Activated T-helper 17 cell treated with anti-CD3 and anti-CD28 coated beads, Interleukin-2, amount 50 U/mL, for 72 hours (primary cell): ENCODE results near the gene ANKRD45. TPM values are rescaled to one million over a fixed set of nuclear protein-coding genes. Genes with fewer than 3 reads are reported as not detected.
"Not testable (repeated sequence)": the region's sequence is repeated elsewhere in the genome, so short reads cannot be mapped to it uniquely, and the experiment has no call there.

Source experiments
- ATAC-seq: fragments of 150-1000 bp; cut with Tn5 transposase; replicated peaks from 2 replicates; pipeline ENCODE4 v1.10.0; 2021; ENCODE audit warnings: mild to moderate bottlenecking, moderate library complexity
- H3K27ac Mint-ChIP-seq: one replicate; pipeline ENCODE4 v1.8.0; 2022; ENCODE audit warnings: mixed read lengths
- H3K27me3 Mint-ChIP-seq: one replicate; pipeline ENCODE4 v1.8.0; 2022; ENCODE audit warnings: mixed read lengths
- H3K36me3 Mint-ChIP-seq: one replicate; pipeline ENCODE4 v1.8.0; 2022; ENCODE audit warnings: low read depth, mild to moderate bottlenecking, mixed read lengths
- H3K4me1 Mint-ChIP-seq: one replicate; pipeline ENCODE4 v1.8.0; 2022; ENCODE audit warnings: mixed read lengths
- H3K4me3 Mint-ChIP-seq: one replicate; pipeline ENCODE4 v1.8.0; 2022; ENCODE audit warnings: mild to moderate bottlenecking, mixed read lengths
- H3K9me3 Mint-ChIP-seq: one replicate; pipeline ENCODE4 v1.8.0; 2022; ENCODE audit warnings: mixed read lengths
- total RNA-seq, 2 donors: library from RNA; stranded (reverse); gene quantifications; one replicate each; pipeline ENCODE4 v1.2.3, GENCODE V29; 2022

ANKRD45 gene
- total RNA-seq, 2 donors from 2014 or later: not detected

DNA sequence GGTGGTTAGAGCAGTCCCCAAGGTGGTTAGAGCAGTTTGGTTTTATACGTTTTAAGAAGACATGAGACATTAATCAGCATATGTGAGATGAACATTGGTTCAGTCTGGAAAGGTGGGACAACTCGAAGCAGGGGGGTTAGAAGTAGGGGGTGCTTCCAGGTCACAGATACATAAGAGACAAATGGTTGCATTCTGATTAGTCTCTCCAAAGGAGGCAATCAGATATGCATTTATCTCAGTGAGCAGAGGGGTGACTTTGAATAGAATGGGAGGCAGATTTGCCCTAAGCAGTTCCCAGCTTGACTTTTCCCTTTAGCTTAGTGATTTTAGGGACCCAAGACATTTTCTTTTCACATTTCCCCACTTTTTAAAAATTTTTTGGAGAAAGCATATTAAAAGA is 4.8 kb upstream of the ANKRD45 start:
- not testable (repeated sequence) for H3K4me1 Mint-ChIP-seq, H3K9me3 Mint-ChIP-seq, H3K27ac Mint-ChIP-seq, H3K4me3 Mint-ChIP-seq, ATAC-seq, H3K36me3 Mint-ChIP-seq
- peaks cover 22% of the 10 kb centered on the region for H3K27me3 Mint-ChIP-seq

DNA sequence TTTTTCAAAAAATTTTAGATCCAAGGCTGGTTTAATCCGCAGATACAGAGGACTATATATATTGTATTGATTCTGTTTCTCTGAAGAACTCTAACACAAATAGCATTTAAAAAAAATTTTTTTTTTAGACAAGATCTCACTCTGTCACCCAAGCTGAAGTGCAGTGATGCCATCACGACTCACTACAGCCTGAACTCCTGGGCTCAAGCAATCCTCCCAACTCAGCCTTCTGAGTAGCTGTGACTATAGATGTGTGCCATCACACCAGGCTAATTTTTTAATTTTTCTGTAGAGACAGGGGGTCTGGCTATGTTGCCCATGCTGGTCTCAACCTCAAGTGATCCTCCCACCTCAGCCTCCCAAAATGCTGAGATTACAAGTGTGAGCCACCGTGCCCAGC is 3.0 kb downstream of the ANKRD45 start:
- H3K4me1 Mint-ChIP-seq: no peaks in the 10 kb centered on the region
- no peak for ATAC-seq
- H3K4me3 Mint-ChIP-seq: no peak overlapping the region

DNA sequence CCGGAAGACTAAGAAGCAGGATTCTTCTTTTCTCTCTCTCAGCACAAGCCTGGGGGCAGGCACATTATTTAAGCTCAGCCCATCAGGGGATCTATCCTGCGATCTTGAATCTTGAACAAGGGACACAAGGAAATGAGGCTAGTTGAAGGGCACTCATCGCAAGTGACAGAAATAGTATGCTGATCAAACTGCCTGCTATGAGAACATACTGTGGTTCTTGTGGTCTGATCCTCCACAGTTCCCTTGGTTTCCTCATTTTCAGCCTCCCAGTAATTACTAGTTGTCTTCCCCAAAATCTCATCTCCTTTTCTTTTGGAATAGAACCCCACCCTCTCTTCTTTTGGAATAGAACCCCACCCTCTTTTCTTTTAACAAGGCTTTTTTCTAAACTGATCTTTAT is 6.5 kb downstream of the ANKRD45 start:
- H3K4me1 Mint-ChIP-seq: no peaks in the 10 kb centered on the region
- no peak overlapping the region for H3K4me3 Mint-ChIP-seq
- H3K27me3 Mint-ChIP-seq: peaks cover 5% of the 10 kb centered on the region
- no peak overlapping the region for H3K27ac Mint-ChIP-seq
- no peaks in the 10 kb centered on the region for H3K36me3 Mint-ChIP-seq
- ATAC-seq: no peak
- no peaks in the 10 kb centered on the region for H3K9me3 Mint-ChIP-seq

More for the DNA sequence above, 3.0 kb downstream of the ANKRD45 start:
- H3K9me3 Mint-ChIP-seq: no peaks in the 10 kb centered on the region
- no peaks in the 10 kb centered on the region for H3K36me3 Mint-ChIP-seq
- H3K27me3 Mint-ChIP-seq: peaks cover 24% of the 10 kb centered on the region
- no peak overlapping the region for H3K27ac Mint-ChIP-seq

DNA sequence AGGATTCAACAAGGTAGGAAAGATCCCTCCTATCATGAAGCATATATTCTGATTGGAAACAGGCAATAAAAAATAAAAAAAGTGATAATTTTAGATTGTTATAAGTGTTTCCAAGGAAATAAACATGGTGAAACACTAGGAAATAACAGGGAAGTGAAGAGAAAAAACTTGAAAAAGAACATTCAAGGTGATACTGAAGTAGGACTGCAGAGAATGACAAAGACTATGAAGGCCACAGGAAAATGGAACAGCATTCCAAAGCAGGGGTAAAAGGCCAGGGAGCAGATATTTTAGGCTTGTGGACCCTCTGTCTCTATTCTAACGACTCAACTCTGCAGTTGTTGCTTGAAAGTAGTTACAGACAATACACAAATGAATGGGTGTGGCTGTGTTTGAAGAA is 7.9 kb downstream of the ANKRD45 start:
- Mint-ChIP-seq H3K9me3 (no peaks in the 10 kb centered on the region), H3K36me3 (no peaks in the 10 kb centered on the region), H3K4me3 (no peak overlapping the region), H3K27me3 (no peaks in the 10 kb centered on the region), H3K4me1 (no peaks in the 10 kb centered on the region), H3K27ac (no peak overlapping the region)
- no peak for ATAC-seq

DNA sequence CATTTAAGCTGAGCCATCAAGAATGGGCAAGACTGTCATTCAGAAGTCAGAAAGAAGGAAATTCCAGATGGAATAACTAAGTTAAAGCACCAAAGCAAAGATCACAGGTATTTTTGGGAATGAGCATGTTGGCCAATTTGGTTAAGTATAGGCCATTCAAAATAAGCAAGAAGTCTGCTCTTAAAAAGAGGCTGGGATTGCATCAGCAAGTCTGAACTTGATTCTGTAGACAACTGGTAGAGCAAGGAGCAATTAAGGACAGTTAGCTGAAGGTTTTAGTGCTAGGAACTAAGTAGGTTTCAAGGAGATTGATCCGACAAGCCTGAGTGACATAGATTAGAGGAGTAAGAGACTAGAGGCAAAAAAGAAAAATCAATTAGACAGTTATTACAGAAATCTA is 8.4 kb downstream of the ANKRD45 start:
- H3K36me3 Mint-ChIP-seq: no peaks in the 10 kb centered on the region
- peaks cover 3% of the 10 kb centered on the region for H3K9me3 Mint-ChIP-seq
- no peaks in the 10 kb centered on the region for H3K4me1 Mint-ChIP-seq
- H3K27ac Mint-ChIP-seq: no peak overlapping the region
- no peak overlapping the region for H3K4me3 Mint-ChIP-seq
- H3K27me3 Mint-ChIP-seq: no peaks in the 10 kb centered on the region
- no peak for ATAC-seq

DNA sequence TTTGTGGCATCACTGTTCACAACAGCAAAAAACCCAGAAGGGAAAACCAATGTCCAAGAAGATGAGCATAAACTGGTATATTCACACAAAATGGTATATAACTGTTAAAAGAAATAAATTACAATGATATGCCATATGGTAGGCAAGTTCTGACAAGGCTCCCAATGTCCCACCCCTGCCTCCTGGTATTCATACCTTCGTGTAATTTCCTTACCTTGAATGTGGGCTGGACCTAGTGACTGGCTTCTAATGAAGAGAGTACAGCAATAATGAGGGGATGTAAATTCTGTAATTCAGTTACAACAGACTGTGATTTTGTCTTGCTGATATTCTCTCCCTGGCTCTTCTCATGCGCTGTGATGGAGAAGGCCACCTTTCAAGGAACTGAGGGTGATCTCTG is 9.3 kb downstream of the ANKRD45 start:
- ATAC-seq: no peak
- Mint-ChIP-seq H3K4me3 (no peak overlapping the region), H3K27me3 (no peaks in the 10 kb centered on the region), H3K27ac (no peak overlapping the region), H3K9me3 (peaks cover 3% of the 10 kb centered on the region), H3K4me1 (no peaks in the 10 kb centered on the region), H3K36me3 (no peaks in the 10 kb centered on the region)

DNA sequence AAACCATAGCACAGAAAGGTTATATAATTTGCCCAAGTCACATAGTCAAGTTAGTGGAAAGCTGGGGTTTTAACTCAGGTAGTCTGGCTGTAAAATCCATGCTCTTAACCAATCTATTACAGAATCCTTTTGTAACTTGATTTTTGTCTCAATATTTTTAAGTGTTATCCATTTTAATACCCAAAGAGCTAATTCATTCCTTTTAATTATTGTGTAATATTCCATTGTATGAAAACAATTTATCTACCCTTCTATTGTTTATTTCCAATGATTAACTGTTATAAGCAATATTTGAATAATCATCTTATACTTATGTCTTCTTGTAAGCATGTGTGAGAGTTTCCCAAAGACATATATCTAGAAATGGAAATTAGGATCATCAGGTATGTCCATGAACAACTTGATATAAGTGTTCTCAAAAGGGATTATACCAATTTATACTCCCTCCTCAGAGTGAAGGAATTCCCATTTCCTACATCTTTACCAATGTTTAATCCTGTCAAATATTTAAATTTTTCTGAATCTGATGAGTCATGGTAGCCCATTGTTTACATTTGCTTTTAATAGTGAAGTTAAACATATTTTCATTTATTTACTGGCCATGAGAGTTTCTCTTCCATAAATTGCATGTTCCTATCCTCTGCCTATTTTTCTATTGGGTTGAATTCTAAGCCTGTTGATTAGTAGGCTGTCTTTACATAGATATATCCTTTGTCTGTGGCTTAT is 20.6 kb downstream of the ANKRD45 start:
- Mint-ChIP-seq H3K4me1 (no peaks in the 10 kb centered on the region), H3K27ac (no peak overlapping the region), H3K4me3 (no peak overlapping the region), H3K27me3 (peaks cover 6% of the 10 kb centered on the region), H3K36me3 (no peaks in the 10 kb centered on the region), H3K9me3 (no peaks in the 10 kb centered on the region)
- ATAC-seq: no peak

DNA sequence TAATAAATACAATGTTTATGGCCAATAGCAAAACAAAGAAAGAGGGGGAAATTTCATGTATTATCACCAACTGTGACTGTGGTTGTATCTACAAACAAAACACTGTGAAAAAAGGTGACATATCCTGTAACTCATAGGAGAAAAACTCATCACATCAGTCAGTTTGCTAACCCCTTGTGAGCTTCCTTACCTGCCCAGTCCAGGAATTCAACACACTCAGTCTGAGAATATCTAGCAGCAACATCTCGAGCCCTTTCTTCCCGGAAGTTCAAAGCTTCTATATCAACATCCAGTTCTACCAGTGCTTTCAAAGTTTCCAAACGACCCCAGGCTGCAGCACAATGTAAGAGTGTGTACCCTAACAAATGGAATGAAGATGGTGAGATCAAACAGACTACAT is 23.0 kb downstream of the ANKRD45 start:
- Mint-ChIP-seq H3K4me3 (no peak overlapping the region), H3K27ac (no peak overlapping the region), H3K9me3 (no peaks in the 10 kb centered on the region), H3K27me3 (no peaks in the 10 kb centered on the region), H3K36me3 (no peaks in the 10 kb centered on the region), H3K4me1 (no peaks in the 10 kb centered on the region)
- ATAC-seq: no peak

DNA sequence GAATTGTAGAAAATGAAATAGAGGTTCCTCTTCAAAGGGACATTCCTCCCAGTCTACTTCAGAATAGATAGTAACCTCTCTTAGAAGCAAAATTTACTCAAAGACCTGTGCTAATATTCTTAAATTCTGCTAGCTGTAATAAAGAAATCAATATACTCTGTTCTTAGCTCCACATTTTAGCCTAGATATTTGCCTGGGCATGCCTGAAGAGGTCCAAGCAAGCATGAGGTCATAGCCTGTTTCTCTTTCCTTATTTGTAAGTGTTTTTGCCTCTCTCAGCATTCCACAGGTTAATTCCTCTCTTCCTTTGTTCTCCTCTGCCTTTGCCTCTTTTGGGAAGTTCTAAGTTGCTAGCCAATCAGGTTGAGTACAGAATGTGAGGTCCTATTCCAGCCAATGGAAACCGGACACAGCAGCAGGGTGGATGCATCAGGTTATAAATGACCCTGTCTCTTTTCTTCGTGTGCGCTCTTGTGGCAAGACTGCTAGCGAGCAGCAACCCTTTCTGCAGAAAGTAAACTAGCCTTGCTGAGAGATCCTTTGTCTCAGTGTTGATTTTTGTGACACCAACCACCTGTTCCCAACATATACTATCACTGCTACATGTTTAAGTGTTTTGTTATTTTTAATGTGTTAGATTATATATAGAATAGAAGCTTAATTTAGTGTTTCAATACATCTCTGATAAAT is 27.1 kb downstream of the ANKRD45 start:
- not testable (repeated sequence) for H3K9me3 Mint-ChIP-seq, H3K27me3 Mint-ChIP-seq, H3K36me3 Mint-ChIP-seq, H3K4me1 Mint-ChIP-seq, ATAC-seq, H3K4me3 Mint-ChIP-seq
- H3K27ac Mint-ChIP-seq: peak overlapping the region; percentile 52

DNA sequence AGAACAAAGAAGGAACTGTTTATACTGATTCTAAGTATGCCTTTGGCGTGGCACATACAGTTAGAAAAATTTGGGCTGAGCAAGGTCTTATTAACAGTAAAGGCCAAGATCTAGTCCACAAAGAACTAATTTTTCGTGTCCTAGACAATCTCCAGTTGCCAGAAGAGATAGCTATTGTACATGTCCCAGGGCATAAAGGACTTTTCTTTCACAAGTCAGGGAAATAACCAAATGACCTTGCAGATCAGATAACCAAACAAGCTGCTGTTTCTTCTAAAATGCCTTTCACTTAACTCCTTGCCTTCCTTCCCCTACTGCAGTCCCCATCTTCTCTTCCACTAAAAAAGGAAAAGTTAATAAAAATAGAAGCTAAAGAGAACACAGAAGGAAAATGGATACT is 30.5 kb downstream of the ANKRD45 start:
- no peak overlapping the region for H3K4me3 Mint-ChIP-seq
- no peak for ATAC-seq
- no peaks in the 10 kb centered on the region for H3K27me3 Mint-ChIP-seq
- H3K27ac Mint-ChIP-seq: no peak overlapping the region
- H3K9me3 Mint-ChIP-seq: peaks cover 11% of the 10 kb centered on the region
- no peaks in the 10 kb centered on the region for H3K4me1 Mint-ChIP-seq
- no peaks in the 10 kb centered on the region for H3K36me3 Mint-ChIP-seq

DNA sequence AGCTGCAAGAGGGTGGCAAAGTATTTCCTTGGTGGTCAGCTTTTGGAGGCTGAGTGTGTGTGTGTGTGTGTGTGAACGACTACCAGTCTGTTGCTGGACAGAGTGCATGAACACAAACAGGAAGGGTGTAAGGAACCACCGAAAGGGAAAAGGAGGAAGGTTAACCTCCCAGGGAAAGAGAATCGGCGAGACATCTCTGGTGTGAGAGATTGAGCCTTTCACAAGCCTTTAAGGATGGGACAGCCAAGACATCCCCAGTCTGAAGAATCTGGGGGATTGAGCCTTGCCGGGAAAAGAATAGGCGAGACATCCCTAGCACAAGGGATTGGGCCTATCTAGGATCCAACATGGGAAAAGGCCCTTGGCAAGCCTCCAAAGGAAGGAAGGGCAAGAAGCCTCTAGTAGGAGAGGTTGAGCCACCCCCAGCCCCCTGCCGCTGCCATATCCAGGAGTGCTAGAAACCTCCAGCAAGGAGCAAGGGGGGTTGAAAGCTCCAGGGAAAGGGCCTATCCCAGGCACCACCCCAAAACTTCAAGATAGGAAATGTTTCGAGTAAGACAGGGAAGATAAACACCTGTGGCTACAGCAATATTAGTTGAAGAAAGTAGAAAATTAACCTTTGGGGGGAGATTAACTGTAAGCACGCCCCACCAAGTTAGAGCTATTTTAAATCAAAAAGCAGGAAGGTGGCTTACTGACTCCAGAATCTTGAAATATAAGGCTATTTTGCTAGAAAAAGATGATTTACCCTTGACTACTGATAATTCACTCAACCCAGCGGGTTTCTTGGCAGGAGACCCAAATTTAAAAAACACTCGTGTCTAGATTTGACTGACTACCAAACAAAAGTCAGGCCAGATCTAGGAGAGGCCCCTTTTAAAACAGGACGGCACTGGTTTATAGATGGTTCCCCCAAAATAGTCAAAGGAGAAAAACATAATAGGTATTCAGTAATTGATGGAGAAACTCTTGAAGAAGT is 31.3 kb downstream of the ANKRD45 start:
- Mint-ChIP-seq H3K9me3 (peaks cover 11% of the 10 kb centered on the region), H3K27ac (no peak overlapping the region), H3K36me3 (no peaks in the 10 kb centered on the region), H3K4me1 (no peaks in the 10 kb centered on the region), H3K27me3 (no peaks in the 10 kb centered on the region), H3K4me3 (no peak overlapping the region)
- ATAC-seq: no peak

DNA sequence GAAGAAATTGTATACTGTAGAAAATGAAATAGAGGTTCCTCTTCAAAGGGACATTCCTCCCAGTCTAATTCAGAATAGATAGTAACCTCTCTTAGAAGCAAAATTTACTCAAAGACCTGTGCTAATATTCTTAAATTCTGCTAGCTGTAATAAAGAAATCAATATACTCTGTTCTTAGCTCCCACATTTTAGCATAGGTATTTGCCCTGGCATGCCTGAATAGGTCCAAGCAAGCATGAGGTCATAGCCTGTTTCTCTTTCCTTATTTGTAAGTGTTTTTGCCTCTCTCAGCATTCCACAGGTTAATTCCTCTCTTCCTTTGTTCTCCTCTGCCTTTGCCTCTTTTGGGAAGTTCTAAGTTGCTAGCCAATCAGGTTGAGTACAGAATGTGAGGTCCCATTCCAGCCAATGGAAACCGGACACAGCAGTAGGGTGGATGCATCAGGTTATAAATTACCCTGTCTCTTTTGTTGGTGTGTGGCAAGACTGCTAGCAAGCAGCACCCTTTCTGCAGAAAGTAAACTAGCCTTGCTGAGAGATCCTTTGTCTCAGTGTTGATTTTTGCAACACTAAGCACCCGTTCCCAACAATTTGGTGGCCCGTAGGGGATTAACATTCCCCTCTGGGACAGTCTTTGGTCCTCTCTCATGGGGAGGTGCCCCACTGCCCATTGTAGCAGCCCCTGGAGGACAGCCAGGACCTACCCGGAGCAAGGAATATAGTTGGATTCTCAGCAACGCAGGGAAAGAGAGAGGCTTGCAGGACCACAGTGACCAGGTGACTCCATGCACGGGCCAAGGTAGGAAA is 32.2 kb downstream of the ANKRD45 start:
- ATAC-seq: not testable (repeated sequence)

DNA sequence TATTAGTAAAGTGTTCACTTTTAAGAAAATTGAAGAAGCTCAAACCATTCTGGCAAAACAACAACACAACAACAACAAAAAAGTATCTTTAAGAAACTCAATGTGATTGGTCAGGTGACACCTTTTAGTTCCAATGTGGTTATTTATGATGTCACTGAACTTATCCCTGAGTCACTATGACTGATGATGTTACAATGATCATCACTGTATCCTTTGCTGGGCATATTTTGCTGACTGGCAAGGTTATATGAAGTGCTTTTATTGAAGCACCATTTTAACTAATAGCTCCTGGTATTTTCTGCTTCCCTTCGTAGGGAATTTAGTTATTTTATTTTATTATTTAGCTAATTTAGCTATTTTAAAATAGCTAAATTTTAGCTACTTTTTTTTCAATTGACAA is 34.5 kb downstream of the ANKRD45 start, which contains the start of gene TEX50:
Gene TEX50, plus strand, starts transcription at position 223 of the 400 bp plus-strand sequence. CDS start 184 bp downstream, outside the sequence.
- no peak for ATAC-seq
- Mint-ChIP-seq H3K36me3 (no peaks in the 10 kb centered on the region), H3K4me1 (no peaks in the 10 kb centered on the region), H3K4me3 (no peak within 1 kb of the TSS), H3K27ac (no peak within 1 kb of the TSS), H3K9me3 (peaks cover 11% of the 10 kb centered on the region), H3K27me3 (no peaks in the 10 kb centered on the region)

More for the DNA sequence above, 32.2 kb downstream of the ANKRD45 start:
- peaks cover 11% of the 10 kb centered on the region for H3K9me3 Mint-ChIP-seq
- not testable (repeated sequence) for H3K27me3 Mint-ChIP-seq, H3K36me3 Mint-ChIP-seq, H3K27ac Mint-ChIP-seq, H3K4me1 Mint-ChIP-seq, H3K4me3 Mint-ChIP-seq

DNA sequence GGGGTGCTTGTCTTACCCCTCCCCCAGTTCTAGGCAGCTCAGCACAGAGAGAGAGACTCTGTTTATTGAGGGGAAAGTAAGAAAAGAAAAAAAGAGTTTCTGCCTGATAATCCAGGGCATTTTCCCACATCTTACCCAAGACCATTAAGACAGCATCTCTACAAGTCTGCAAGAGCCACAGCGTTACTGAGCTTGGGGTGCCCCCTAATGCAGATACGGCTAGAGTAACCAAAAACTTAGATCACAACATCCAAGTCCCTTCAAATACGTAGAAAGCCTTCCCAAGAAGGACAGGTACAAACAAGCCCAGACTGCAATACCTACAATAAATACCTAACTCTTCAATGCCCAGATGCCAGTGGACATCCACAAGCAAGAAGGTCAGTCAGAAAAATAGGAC is 40.8 kb downstream of the ANKRD45 start:
- H3K36me3 Mint-ChIP-seq: no peaks in the 10 kb centered on the region
- peaks cover 3% of the 10 kb centered on the region for H3K27me3 Mint-ChIP-seq
- H3K4me1 Mint-ChIP-seq: no peaks in the 10 kb centered on the region
- H3K9me3 Mint-ChIP-seq: no peaks in the 10 kb centered on the region
- no peak overlapping the region for H3K27ac Mint-ChIP-seq
- no peak overlapping the region for H3K4me3 Mint-ChIP-seq
- no peak for ATAC-seq
